DOHH2 (cell line): Measurements from ENCODE around the gene HAPLN2.

Experiments used
- CTCF ChIP-seq: fragments of 200-600 bp; sonication (generic); IDR thresholded peaks from one replicate; pipeline ENCODE4 v1.5.1; 2014; ENCODE audit warnings: antibody characterized with exemption, mild to moderate bottlenecking, low read depth, low read length; ENCODE audit not compliant: poor library complexity, severe bottlenecking
- EZH2phosphoT487 ChIP-seq: fragments of 200-600 bp; sonication (generic); IDR thresholded peaks from 2 replicates; pipeline ENCODE4 v1.6.1; 2017; ENCODE audit warnings: borderline replicate concordance, mild to moderate bottlenecking, antibody characterized with exemption, low read length, moderate library complexity, mixed read lengths

- no peak for TF ChIP-seq CTCF
- TF ChIP-seq EZH2phosphoT487: no peak
Measured at GRCh38 chr1:156586323-156586722, 32.9 kb upstream of the HAPLN2 start.
